Vagina (tissue), 2 donors: ENCODE measurements around the gene STARD10.

Experiments used
- POLR2A ChIP-seq, 2 donors: fragments of 450-650 bp; IDR thresholded peaks; one replicate each; pipeline ENCODE4 v1.6.1; 2017; ENCODE audit warnings: antibody characterized with exemption in 2 of 2, mild to moderate bottlenecking in 2 of 2, moderate library complexity in 2 of 2
- POLR2AphosphoS5 ChIP-seq, 2 donors: sonication (generic); formaldehyde crosslinking; IDR thresholded peaks; one replicate each; pipeline ENCODE4 v1.9.0; 2017; ENCODE audit warnings: antibody characterized with exemption in 2 of 2, mild to moderate bottlenecking in 2 of 2, low read depth in 1 of 2; ENCODE audit not compliant: insufficient read depth in 1 of 2
- TF ChIP-seq, protein P1 (sequence below), 3 experiments: fragments of 450-650 bp in 2 of 3; fragments of 200-600 bp in 1 of 3; sonication (generic) in 1 of 3; IDR thresholded peaks; one replicate each; pipeline ENCODE4 v1.5.1; 2017 to 2019; ENCODE audit warnings: antibody characterized with exemption in 3 of 3, mild to moderate bottlenecking in 2 of 3, moderate library complexity in 2 of 3

DNA sequence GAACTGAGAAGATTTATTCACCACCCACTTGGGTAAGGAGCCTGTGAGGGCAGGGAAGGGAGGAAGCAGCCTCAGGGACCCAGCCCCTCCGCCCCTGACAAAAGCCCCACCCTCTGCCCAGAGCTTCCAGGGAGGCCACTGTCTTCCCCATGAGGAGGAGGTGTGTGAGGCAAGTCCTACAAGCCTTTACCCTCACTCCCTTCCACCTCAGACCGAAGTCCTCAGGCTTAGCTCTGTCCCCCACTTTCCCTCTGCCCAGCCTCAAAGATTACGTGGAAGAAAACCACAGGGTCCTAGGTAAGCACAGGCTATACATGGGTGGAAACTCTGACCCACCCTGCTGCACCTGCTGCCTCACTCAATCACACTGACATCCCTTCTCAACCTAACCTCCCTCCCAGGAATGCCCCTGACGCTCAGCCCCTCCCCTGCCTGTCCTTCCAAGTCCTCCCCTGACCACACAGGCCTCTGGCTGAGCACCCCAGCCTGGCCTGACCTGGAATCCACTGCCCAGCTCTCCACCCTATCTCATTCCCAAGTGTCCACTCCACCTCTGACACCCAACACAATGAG, 38.0 kb downstream of the STARD10 start:
- TF ChIP-seq, protein P1, sequence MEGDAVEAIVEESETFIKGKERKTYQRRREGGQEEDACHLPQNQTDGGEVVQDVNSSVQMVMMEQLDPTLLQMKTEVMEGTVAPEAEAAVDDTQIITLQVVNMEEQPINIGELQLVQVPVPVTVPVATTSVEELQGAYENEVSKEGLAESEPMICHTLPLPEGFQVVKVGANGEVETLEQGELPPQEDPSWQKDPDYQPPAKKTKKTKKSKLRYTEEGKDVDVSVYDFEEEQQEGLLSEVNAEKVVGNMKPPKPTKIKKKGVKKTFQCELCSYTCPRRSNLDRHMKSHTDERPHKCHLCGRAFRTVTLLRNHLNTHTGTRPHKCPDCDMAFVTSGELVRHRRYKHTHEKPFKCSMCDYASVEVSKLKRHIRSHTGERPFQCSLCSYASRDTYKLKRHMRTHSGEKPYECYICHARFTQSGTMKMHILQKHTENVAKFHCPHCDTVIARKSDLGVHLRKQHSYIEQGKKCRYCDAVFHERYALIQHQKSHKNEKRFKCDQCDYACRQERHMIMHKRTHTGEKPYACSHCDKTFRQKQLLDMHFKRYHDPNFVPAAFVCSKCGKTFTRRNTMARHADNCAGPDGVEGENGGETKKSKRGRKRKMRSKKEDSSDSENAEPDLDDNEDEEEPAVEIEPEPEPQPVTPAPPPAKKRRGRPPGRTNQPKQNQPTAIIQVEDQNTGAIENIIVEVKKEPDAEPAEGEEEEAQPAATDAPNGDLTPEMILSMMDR (IDR thresholded peaks at IDR 0.05): no peak
- TF ChIP-seq POLR2A (IDR thresholded peaks at IDR 0.05) (no peak), POLR2AphosphoS5 (IDR thresholded peaks at IDR 0.05; ENCODE audit: insufficient read depth in 1 of 2, low read depth in 1 of 2) (no peak)
